GM21619 (cell line): ENCODE results near the gene PDLIM1.

Experiments used
- ATAC-seq: cut with Tn5 transposase; IDR thresholded peaks from one replicate; pipeline ENCODE4 v1.9.1; 2021; ENCODE audit not compliant: unreplicated experiment

PDLIM1 gene

DNA sequence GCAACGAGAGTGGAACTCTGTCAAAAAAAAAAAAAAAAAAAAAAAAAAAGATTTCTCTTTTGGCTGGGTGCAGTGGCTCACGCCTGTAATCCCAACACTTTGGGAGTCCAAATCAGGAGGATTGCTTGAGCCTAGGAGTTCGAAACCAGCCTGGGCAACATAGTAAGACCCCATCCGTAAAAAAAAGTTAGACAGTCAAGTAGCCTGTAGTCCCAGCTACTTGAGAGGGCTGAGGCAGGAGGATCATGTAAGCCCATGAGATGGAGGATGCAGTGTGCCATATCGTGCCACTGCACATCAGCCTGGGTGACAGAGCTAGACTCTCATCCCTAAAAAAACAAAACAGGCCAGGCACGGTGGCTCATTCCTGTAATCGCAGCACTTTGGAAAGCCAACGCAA is 25.2 kb downstream of the PDLIM1 start:
- ATAC-seq, result no peak

DNA sequence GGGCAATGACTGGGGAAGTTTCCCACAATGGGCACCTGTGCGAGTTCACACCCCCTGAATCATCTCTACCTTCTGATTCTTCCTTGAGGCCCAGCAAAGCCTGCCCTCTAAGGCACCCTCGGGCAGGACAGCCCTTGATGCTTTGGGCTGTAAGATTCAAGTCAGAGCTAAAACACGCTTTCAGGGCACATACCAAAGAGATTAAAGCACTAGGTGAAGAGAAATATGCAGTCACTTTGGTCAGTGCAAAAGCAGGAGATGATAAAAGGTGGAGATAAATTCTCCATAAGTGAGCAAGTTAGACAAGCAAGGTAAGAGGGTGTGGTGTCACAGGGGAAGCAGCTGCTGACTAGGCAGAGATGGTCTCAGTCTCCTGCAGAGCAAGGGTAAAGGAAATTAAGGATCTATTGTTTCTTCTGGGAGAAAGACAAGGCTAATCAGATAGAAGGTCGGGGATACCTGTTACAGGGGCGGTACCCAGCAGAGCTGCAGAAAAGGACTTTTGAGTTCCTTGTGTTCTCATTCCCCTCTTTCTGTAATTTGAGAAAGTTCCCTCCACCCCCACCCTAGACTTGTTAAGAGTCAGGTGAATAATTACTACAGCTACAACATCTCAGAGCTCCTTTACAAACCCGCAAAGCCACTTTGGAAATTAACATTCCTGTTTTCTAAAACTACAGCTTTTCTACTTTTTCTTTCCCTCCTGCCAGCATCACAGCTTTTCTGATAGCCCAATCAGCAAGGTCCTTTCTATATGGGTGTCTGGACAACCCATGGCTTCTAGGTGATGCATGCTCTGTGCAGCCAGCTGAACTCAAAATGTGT is 26.4 kb downstream of the PDLIM1 start:
- no peak for ATAC-seq

DNA sequence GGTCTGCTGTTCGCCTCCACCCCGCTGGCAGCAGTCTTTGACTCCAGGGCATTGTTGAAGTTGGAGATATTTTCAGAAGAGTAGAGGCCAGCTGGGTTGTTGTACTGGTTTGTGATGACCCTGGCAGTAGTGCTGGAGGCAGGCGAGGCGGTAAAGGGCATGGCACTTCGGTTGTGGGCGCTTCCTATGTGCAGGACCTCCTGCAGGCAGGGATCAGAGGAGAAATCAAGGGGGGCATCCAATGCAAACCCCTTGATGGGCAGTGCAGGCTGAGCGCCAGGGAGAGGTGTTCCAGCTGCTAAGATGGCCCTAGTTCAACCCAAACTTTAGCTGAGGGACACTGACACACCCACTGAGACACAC is 27.0 kb downstream of the PDLIM1 start:
- no peak for ATAC-seq

DNA sequence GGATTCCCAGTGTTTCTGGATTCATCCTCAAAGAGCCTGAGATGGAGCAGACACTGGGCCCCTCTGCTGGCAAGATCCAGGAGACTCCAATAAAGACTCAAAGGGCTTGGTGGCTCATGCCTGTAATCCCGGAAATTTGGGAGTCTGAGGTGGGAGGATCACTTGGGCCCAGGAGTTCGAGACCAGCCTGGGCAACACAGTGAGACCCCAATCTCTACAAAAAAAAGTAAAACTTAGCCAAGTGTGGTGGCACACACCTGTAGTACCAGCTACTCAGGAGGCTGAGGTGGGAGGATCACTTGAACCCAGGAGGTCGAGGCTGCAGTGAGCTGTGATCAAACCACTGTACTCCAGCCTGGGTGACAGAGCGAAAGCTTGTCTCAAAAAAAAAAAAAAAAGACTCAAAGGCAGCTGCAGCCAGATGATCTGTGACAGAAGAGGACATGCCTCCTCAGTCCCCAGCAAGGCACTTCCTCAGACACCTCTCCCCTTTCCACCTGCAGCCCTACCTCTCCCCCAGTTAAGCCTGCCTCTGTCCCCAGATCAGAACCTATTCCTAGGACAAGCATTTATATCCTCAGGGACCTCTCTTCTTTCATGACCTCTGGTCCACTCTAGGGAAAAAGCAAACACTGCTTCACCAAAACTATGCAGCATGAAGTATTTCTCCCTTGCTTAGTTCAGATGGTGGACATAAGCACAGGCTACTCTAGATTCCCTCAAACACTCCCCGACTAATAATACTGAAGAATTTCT is 27.9 kb downstream of the PDLIM1 start:
- ATAC-seq, result no peak

DNA sequence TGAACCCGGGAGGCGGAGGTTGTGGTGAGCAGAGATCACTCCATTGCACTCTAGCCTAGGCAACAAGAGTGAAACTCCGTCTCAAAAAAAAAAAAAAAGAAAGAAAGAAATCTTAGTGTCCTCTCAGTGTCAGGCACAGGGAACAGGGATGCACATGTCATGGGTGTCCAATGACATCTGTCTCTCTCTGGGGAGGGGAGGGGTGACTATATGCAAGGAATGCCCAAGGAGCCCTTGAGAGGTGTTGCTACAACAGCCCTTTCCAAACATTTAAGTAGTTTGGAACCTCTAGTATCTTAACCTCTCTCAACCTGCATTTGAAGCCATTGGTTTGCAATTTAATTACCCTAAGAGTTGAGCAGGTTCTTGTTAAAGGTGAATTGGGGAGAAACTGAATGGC is 28.9 kb downstream of the PDLIM1 start:
- no peak for ATAC-seq

DNA sequence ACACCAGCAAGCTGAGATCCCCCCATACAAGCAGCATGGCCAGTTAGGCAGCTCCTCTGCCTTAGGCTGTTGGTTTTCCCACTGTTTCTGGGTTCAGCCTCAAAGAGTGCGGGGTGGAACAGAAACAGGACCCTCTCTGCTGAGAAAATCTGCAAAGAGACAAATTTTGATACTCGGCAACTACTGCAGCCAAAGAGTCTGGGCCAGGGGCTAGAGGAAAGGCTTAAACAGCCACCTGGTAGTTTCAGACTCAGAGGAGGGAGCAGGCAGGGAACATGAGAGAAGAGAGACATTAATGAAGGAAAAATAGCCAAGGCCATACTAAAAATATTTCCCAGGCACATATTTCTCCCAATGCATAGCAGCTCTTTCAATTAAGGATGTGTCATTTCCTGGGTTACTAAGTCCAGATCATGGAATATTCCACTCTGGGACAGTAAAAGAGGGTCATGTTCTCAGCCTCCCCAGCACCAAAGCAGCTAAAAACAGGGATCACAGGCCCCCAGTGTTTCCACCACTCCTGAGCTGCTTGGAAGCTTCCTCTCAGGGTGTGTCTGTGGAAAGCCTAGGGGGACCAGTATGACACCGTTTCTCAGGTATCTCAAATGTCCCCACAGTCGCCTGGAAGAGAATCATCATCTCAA is 29.8 kb downstream of the PDLIM1 start:
- no peak for ATAC-seq

DNA sequence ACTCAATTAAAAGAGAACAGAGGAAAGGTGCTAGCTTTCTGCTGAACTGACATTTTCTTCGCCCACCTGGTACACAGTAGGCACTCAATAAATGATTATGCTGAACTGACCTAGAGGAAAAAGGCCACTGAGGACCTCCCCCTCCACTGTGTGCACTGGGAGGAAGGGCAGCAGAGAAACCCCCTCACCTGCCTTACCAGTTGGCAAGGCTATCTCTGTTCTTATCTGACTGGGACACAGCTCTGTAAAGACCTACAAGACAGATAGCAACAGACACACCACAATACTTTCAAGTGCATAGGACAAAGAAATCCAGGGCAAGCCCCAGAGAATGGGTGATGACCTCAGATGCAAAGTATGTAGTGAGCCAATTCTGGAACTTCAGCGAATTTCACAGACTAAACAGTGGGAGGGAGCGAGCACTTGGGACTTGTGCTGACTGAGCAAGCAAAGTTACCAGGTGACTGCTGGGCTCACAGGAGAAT is 30.4 kb downstream of the PDLIM1 start:
- ATAC-seq, result peak; percentile 87

DNA sequence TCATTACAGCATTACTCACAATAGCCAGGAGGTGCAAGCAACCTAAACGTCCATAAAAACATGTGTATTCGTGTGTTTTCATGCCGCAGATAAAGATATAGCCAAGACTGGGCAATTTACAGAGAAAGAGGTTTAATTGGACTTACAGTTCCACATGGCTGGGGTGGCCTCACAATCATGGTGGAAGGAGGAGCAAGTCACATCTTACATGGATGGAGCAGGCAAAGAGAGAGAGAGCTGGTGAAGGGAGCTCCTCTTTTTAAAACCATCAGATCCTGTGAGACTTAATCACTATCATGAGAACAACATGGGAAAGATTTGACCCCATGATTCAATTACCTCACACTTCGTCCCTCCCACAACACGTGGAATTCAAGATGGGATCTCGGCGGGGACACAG is 33.0 kb downstream of the PDLIM1 start:
- no peak for ATAC-seq

DNA sequence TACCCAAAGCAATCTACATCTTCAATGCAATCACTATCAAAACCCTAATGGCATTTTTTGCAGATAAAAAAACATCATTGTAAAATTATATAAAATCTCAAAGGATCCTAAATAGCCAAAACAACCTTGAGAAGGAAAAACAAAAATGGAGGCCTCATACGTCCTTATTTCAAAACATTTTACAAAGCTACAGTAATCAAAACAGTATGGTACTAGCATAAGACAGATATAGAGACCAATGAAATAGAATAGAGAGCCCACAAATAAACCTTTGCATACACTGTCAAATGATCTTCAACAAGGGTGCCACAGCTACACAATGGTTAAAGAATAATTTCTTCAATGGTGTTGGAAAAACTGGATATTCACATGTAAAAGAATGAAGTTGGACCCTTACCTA is 34.5 kb downstream of the PDLIM1 start:
- ATAC-seq, result no peak

DNA sequence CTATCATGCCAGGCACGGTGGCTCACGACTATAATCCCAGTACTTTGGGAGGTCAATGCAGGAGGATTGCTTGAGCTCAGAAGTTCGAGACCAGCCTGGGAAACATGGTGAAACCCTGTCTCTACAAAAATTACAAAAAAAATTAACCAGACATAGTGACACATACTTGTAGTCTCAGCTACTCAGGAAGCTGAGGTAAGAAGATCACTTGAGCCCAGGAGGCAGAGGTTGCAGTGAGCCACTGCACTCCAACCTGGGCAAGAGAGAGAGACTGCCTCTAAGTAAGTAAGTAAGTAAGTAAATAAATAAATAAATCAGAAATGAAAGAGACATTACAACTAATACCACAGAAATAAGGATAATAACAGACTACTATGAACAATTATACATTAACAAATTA is 36.2 kb downstream of the PDLIM1 start:
- no peak for ATAC-seq

DNA sequence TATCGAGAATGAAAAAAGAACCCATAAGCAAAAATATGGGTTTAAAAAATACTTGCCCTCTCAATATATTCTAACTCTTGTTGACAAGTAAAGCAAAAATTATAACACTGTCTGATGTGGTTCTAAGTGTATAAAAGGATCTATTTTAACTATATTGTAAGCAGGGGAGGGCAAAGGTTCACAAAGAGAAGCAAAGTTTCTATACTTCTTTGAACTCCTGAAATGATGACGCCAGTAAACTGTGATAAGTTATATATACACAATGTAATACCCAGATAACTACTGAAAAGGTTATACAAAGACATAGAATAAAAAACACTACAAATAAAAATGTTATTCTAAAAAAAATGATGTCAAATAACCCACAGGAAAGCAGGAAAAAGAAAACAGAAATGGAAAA is 37.1 kb downstream of the PDLIM1 start:
- ATAC-seq, result no peak

DNA sequence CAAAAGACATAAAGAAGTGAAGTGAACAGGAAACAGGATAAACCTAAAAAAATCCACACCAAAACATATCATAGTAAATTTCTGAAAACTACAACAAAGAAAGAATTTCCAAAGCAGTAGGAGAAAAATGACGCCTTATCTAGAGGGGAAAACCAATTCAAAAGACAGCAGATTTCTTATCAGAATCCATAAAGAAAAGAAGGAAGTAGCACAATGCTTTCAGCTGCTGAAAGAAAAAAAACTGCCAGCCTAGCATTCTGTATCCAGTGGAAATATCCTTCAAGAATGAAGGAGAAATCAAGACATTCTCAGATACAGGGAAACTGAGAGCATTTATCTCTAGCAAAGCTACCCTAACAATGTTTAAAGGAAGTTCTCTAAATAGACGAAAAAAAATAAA is 37.8 kb downstream of the PDLIM1 start:
- ATAC-seq, result no peak

DNA sequence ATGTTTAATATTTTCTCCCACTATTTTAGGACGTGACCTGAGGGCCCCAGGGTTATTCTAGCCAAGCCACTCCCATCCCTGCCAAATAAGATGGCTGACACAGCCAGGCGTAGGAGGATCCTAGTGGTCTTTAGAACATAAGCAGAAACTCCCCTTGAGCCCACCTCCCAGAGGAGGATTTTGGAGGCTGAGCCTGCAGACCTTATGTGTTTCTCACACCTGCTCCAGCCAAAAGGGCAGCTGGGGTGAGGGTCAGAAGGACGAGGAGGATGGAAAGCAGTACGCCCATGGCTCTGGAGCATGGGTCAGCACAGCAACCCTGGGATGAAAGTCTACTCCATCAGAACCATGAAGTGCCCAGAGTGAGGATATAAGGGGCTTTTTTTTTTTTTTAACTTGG is 39.9 kb downstream of the PDLIM1 start:
- ATAC-seq, result no peak

DNA sequence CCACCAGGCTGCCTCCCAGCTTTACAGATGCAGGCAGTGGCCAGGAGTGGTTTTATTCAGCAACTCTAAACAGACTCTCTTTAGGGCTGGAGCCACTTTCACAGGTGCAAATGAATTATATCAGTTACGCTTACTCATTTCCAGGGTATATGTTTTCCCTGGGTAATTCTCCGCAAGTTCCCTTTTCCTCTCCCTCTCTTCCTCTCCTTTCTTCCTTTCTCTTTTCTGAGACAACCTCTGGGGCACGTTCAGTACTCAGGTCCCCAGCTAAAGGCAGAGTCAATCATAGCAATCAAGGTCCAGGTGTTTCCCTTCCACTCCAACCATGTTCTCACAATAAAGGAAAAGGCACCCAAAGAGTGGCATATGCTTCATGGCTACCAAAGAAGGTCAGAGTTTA is 41.3 kb downstream of the PDLIM1 start:
- no peak for ATAC-seq

DNA sequence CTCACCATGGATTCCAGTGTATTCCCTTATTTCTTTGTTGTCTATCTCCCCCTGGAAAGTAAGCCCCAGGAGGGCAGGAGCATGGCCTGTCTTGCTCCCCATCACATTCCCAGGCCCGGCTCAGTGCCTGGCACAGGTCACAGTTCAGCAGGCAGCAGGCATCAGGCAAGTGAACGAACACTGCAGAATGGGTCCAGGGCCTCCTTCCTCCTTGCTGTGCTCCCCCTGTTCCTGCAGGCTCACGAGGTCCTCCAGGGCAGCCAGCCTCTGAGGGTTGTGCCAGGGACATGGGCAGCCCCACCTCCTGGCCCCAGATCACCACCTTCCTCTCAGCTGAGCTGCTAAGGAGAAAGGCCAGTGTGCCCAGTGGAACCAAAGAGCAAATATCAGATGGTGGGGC is 41.8 kb downstream of the PDLIM1 start:
- ATAC-seq, result no peak

DNA sequence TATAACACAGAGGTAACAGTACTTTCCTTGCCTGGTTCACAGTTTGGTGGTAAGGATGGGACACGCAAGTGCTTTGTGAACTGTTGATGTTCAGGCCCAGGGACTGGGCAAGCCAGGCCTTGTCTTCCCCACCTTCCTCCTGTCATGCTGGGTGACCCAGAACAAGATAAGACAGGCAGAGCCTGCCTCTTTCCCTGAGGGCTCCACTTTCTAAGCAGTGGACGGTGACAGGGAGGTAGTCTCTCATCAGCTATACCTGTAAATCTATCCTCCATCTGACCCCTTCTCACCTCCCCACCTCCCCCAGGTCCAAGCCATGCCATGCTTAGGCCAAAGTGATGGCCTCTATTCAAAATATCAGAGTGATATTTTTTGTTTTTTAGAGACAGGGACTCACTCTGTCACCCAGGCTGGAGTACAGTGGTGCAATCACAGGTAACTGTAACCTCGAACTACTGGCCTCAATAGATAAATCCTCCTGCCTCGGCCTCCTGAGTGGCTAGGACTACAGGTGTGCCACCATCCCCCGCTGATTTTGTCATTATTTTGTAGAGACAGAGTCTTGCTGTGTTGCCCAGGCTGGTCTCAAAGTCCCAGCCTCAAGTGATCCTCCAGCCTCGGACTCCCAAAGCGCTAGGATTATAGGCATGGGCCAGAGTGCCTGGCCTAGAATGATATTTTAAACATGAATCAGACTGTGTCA is 42.8 kb downstream of the PDLIM1 start:
- ATAC-seq, result no peak

DNA sequence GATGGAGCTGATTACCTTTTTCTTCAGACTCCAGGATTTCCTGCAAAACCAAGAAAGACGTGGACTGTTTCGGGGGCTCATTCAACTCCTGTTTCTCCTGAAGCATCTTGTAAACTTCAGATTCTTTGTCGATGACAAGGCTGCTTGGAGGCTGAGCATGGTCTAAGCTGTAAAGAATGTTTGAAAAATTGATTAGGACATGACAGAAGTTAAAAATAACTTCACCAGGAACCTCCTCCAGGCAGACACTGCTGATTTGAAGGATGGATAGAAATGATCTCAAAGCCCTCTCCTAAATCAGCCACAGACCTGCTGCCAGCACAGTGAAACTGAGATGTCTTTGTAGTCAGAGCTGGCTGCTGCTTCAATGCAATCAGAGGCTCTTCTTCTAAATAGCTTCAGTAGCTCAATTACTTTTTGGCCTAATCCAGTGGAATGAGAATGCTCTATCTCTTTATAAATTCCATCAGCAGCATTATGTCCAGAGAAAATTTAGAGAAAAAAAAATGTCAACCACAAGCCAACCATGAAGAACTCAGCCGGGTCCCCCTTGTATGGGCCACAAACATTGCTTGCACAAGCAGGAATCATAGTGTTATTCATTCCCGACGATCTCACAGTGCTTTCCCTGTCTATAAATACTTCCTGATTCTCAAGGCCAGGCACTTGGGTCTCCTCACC is 43.5 kb downstream of the PDLIM1 start:
- ATAC-seq, result no peak

DNA sequence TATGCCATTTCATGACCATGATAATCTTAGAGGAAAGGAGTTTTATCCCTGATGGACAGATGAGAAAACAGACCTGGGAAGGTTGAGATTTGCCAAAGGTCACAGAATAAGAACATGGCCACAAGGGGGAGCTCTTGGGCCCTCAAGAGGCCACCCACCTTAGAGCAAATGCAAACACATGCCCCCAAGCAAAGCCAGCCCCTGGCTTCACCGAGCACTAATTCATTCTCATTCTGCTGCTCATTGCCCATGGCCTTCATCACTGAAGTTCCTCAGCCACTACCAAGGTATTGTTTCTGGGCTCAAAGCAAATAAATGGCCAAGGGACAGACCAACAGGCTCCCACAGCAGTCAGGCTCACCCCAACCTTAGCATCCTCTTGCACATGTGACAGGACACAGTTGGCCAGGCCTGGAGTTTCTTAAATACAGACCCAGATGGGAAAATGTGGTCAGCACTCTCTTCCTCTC is 44.2 kb downstream of the PDLIM1 start:
- no peak for ATAC-seq

DNA sequence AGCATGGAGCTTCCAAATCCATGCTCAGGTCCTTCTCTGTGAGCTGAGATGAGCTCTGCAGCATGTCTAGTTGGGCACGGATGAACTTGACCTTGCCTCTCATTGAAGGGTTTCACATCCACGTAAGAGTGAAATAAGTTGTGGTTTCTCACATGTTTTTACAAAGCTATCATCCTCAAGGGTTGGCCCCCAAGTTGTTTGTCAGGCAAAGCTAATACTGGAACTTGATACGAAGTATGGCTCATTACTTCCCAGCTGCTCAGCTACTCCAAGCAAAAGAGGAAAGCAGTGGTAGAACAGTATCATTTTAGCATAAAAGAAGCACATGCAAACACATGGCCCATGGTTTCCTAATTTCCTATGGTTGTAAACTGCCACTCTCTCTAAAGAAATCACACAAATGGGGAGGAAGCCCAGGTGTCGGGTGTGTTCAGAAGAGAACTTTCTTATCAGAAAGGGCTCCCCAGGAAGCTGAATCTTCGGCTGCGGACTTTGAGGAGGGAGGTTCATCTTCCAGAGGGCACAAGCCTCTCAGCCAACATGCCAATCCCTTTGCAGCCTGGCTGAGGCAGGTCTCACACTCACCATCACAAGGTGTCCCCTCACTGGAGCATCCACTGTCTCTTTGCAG is 45.3 kb downstream of the PDLIM1 start:
- peak; percentile 90 for ATAC-seq

DNA sequence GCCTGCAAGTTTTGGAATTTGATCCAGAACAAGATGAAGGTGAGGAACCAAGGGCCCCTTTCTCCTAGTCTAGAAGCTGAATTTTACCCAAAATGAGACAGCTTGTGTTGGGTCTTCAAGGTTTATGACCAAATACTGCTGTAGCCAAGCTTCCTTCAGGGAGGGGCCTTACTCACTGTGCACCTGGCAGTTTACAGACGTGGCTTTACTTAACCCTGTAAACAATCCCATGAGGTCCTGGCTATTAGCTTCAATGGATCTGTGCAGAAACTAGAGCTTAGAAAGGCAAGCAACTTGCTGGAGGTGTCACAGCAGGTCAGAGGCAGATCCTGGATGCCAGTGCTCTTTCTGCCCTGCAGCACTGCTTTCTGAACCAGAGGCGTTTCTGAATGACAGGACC is 46.7 kb downstream of the PDLIM1 start:
- ATAC-seq, result no peak
